HG03095 (cell line): ENCODE results near the gene PCBP3.

Experiments used
- ATAC-seq: cut with Tn5 transposase; IDR thresholded peaks from one replicate; pipeline ENCODE4 v1.9.1; 2021; ENCODE audit warnings: moderate library complexity; ENCODE audit not compliant: unreplicated experiment

Gene PCBP3

DNA sequence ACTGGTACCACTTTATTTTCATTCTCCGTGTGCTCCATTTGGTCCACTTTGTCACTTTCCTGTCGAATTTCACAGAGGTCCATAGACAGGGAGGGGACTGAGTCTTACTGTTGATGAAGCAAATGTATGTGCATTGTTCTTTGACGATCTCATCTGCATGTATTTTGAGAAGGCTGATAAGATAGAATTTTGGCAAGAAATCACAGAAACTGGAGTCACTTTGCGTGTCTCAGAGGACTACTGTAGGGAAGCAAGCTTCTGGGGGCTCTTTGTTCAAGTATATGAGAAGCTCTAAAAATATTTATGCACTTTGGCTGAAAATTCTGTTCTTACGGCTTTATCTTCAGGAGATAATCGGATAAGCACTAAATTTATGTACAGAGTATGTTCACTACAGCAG, 78.1 kb downstream of the PCBP3 start:
- ATAC-seq = no peak

DNA sequence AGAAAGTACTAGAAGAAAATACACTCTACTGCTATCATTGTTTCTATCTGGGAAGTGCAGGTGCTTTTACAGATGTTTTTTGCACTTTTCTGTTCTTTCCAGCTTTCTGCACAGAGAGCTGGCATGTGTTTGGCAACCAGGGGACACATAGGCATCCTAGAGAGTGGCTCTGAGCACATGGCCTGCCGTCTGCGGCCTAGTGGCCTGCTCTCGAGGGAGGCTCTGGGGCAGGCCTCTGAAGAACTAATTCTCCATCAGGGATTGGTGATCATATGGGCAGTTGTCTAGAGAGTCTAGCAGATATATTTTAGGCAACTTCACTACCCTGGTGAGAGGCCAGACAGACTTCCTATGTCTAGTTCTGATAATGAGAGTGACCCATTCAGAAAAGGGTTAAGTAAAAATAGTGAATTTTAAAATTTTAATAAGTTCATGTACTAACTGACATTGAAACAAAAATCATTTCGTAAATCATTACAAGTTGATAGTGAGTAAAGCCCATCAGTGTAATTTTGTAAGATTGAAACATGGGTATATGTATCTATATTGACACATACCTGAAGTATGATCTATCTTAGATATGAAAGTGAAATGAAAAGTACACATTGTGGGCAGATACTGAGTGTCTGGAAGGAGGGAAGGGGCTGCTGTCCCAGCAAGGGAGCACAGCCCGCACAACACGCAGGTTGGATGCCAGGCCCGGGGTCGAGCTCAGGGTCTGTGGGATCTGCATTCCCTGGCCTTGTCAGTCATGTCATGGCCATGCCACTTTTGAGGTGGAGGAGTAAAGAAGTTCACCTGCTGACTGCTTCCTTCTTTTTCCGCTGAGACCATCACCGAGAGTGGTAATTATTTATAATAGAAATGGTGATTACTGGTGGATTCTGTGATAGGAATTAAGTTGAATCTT, 79.8 kb downstream of the PCBP3 start:
- ATAC-seq = no peak

DNA sequence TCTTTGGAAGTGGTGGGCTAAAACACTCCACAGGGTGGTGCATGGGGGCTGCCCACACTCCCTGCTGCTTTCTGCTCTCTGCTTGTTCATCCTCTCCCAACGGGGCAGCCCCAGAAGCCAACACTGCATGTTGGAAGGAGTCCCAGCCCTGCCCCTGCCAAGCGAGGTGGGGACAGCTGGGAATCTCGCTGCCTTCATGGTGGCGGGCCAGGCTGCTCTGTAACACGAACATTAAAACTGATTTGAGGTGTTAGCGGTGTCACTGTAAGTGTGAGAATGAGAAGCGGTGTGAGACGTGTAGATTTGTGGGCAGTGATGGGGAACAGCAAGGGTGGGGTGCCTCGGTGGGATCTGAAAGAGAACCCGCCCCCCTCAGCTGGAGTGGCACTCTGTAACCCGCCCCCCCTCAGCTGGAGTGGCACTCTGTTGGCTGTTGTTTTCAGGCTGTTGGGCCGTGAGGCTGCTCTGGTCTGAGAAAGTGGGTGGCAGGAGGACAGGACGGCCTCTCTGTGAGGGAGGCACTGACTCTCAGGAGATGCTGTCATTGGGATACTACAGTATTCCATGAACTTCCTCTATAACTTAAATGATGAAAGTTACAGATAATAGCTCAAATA, 80.9 kb downstream of the PCBP3 start:
- ATAC-seq = no peak

DNA sequence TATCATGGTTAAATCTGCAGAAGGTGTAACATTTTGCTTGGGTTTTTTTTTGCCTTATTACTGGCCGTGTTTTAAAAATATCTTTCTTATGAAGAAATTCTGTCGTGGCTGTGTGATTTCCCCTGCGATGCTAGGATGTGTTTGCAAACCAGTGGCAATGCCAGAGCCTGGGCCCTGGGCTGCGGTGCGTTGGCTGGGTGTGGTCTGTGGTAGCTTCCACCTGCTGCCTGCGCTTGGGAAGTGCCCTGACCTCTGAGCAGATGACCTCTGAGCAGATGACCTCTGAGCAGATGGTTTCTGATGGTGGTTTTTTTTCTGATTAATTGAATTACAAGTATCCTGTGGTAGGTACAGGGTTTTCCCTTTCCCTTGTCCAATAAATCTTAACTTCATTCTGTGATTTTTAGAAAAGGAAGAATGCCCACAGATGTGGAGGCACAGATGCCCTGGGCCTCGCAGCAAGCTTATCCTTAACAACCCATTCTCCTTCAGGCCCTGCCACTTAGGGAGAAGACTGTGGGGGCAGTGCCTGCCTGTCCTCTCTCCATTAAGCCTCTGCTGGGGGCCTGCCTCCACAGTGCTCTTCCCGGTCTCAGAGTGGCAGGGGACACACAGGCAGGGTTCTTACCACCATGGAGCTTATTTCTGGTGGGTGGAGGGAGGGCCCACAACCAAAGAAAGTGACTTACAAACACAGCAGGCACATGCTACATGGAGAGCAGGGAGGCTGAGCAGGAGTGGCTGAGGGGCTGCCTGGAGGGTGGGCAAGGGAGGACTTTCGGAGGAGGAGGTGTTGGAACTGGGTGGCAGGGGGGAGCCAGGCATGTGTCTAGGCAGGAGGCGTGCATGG, 81.7 kb downstream of the PCBP3 start:
- ATAC-seq = no peak

DNA sequence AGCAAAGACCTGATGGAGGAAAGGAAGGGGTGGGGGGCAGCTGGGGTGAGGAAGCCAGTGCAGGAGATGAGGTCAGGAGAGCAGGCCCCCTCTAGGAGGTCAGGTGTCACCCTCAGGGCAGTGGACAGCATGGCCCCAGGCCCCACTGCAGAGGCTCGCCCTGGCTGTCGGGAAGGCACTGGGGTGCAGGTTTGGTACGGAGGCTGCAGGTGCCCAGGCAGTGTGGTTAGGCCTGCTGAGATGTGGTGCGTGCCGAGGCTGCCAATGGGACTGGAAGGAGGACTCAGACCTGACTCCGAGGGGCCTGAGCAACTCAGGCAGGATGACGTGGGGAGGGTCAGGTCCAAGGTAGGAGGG, 82.3 kb downstream of the PCBP3 start:
- no peak for ATAC-seq

DNA sequence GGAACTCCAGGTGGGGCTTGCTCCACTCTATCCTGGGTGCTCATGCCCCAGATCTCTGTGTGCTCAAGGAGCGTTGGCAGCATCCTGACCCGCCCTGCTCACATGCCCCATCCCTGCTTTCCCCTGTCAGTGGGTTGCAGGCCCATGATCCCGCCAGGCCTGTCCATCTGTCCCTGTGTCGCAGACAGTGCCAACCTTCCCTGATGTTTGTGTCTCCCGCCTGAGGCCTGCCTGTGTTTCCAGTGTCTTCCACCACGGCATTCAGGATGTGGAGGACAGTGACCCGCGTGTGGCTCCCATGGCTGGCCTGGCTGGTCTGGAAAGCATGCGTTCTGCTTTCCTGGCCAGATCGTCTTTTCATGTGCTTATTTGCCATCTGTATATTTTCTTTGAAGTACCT, 82.9 kb downstream of the PCBP3 start:
- ATAC-seq = no peak

DNA sequence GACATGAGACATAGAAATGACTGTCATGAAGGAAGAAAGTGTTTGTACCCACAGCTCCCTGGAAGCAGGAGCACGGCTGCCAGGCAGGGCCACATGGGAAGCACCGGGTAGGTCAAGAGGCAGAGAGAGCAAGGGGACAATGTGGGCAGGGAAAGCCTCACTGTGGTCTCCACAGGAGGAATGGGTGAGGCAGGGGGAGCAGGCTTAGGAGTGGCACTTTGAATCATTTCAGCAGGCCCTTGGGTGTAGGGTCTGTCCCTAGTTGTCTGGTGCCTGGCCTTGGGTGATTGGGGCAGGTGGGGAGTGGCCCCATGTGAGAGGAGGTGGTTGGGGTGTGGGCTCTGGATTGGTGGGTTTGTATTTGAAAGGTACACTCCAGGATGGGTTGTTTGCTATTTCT, 83.9 kb downstream of the PCBP3 start:
- ATAC-seq = no peak

DNA sequence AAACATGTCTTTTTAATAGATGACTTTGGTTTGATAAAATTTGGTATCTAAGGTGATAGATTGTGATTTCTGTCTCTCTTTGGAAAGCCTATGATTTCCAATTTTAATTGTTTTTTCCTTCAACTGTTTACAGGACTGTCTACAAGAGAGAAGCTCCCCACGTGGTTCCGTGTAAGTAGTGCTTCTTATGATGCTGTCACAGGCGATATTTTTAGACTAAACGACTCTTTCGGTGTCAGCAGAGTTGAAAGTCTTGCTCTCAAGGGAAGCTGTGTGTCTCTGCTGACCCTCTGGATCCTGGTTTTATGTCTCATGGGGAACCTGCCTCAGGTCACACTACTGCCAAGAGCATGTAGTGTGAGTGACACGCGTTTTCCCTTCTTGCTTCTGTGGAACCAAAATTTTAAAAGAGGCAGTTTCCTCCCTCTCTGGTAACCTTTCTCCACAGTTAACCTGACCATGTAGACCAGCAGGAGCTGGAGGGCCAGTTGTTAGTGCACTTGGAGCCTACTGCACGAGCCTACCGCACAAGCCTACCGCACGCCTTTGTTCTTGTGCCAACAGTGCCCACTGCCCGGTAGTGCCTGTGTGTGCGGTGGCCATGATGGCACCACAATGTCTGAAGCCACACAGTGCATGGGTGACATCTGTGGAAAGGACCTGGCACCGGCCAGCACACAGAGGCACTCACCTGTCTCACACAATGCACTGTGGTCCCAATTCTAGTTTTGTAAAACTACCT, 91.9 kb downstream of the PCBP3 start:
- ATAC-seq = no peak

DNA sequence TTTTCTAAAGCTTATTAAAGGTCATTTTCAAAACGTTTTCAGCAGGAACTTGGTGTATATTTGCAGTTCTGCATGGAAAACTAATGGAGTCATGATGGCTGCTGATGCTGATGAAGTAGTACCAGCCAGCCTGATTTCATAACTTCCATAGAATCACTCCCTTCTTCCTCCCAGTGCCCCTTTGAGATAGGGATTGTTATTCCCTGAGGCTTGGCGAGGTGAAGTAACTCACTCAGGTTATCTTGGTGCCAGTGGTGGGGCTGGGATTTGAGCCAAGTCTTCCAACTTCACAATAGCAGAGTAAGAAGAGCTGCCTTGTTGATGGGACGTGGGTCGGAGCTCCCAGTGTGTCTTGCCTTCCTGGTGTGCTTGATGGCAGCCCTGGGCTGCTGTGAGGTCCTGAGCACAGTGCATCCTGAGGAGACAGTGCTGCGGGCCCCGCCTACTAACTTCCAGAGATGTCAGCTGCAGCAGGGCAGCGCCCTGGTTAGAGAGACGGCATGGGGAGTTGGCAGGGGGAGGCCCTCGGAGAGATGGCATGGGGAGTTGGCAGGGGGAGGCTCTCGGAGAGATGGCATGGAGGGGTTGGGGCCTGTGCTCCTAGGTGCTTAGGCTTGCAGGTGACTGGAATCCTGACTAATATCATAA, 92.6 kb downstream of the PCBP3 start:
- no peak for ATAC-seq

DNA sequence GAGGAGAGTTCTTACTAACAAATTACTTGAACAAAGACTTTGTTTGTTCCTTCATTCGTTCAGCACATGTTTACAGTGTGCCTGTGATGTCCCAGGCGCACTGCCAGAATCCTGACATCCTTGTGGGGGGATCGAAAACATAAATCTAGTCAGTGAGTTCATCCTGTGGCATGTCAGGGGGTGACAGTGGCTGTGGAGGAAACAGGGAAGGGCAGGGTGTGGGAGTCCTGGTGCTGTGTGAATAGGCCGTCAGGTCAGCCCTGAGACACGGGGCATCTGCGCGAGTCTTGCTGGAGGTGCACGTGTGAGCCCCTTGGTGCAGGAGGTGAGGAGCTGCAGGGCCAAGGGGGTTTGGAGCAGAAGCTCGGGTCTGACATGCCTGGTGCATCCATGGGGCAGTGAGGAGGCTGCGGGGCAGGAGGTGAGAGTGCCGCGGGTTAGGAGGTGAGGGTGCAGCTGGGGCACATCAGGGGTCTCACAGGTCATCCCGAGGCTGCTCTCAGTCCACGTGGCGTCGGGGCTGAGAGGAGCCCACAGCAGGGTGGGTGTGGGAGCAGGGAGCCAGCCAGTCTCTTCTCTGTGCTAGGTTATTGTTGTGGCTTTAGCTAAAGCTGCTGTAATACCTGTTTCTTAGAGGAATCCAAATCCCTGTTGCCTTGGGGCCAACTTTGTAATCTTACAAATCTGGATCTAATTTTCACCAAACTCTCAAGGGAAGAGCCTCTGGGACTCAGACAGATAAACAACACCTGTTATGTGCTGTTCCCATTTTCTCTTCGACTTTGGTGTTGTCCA, 93.4 kb downstream of the PCBP3 start:
- no peak for ATAC-seq

DNA sequence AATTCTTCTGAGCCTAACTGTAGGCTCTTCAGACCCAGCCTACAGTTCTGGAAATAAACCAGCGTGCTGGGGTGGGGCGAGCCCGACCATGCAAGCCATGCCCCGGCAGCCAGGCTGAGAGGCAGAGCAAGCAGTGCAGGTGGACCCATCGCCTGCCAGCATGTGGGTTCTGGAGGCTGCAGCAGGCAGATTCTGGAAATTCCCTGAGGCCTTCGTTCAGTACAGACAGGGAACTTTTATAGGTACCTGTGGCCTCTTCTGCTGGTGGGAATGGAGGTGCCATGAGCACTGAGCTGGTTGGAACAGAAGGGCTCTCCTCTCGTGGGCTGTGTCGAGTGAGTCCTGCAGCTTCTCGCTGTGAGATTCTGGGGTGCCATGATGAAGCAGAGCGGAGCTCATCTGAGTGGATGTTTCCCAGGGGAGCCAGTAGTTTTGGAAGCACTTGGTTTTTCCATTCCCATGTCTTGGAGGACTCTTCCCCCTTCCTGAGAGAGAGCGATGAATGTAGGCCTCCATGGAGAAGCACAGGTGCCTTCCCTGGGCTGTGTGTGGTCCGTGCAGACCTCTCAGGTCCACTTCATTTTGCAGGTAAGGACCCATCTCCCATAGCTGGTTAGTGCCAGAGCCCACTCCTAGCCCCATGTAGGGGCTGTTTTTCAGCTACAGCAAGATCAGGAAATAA, 94.1 kb downstream of the PCBP3 start:
- ATAC-seq = no peak

DNA sequence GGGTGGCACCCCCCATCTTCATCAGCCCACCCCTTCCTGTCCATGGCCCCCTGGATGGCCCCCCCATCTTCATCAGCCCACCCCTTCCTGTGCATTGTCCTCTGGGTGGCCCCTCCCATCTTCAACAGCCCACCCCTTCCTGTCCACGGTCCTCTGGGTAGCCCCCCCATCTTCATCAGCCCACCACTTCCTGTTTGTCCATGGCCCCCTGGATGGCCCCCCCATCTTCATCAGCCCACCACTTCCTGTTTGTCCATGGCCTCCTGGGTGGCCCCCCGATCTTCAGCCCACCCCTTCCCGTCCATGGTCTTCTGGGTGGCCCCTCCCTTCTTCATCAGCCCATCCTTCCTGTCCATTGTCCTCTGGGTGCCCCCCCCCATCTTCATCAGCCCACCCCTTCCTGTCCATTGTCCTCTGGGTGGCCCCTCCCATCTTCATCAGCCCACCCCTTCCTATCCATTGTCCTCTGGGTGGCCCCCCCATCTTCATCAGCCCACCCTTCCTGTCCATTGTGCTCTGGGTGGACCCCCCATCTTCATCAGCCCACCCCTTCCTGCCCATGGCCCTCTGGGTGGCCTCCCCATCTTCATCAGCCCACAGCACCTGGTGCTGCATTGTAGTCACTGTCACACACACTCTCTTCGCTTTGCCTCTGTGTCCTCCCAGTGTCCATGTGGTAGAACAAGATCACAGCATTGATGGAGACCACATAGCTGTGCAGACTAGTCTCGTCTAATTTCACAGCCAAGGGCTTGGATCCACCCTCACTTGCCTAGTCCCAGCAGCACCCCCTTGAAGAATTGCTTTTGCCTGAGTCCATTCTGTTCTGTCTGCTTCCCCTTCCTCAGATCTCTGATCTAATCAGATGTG, 95.9 kb downstream of the PCBP3 start:
- no peak for ATAC-seq

DNA sequence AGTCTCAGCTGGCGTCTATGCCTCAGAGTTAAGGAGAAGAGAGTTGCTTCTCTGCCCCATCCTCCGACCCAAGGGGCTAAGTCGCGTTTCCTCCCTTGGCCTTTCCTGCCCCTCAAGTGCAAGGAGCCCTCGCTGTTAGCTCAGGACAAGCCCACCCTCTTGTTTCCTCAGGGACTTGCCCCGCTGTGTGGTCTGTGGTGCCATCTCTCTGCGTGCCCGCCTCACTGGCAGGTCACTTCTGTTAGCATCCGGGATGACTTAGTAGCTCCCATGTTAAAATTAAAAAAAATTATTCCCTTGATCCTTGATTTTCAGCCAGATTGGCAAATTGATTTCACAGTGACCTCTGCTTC, 96.5 kb downstream of the PCBP3 start:
- ATAC-seq = no peak

DNA sequence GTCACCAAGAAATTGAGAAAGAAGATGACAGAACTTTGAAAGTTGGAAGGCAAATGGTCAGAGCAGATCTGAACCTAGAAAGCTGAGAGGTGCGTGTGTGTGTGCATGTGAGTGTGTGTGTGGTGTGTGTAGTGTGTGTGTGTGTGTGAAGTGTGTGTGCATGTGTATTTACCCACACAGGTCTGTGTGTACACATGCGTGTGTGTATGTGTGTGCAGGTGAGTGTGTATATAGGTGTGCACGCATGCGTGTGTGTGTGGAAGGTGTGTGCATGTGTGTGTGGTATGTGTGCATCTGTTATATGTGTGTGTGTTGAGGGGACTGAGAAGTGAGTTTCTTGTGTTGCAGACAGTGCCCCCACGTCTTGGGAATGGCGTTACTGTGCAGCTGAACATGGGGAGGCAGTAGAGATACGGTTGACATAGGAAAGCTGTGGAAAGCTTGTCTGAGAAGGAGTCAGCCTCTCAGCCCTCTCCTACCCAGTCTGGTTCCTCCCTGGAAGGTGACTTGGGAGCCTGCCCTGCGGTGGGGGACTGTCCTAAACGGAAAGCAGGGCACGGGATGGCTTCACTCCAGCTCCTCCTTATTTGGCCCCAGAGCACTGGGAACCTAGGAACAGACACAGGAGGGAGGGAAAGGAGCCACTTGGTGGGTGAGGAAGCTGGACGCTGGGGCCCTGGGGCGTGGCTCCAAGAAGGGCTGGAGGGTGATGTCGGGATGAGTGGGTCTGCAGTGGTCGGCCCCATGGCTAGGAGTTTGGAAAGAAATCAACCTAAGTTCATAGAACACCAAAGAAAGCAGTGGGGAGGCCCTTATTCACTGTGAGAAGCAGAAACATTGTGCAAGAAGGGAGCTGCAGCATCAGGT, 97.2 kb downstream of the PCBP3 start:
- ATAC-seq = no peak

DNA sequence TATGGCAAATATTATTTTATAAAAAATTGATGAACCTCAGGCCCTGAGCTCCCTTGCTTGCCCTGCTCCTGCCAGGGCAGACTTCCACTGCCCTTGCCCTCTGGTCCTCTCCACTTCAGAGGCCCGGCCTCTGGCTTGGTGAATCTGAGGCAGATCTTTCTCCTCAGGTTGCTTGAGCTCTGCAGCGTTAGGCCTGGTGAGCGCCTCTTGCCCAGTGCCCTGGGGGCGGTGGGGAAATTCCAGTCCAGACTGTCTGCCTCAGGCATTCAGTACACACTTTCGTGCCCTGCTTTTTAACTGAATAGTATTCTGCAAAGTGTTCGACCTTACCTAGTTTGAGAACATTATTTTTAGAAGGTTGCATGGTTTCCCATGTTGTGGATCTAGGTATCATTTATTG, 98.2 kb downstream of the PCBP3 start:
- no peak for ATAC-seq

DNA sequence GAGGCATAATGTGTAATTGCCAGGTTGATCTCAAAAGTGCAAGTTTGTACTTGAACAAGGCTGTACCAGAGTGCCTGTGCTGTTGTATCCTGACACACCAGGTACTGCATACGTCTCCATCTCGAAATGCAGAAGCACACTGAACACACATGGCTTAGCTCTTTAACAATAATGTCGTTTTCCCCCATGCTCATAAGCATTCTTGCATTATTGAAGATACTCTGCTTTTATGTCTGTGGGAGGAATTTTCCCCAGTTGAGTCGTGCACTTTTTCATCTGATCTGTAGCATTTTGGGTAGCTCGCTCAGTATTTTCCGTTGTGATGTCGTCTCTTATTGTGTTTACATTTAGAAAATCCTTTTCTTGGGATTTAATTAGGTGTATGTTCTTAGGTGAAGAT, 98.7 kb downstream of the PCBP3 start:
- ATAC-seq = no peak

DNA sequence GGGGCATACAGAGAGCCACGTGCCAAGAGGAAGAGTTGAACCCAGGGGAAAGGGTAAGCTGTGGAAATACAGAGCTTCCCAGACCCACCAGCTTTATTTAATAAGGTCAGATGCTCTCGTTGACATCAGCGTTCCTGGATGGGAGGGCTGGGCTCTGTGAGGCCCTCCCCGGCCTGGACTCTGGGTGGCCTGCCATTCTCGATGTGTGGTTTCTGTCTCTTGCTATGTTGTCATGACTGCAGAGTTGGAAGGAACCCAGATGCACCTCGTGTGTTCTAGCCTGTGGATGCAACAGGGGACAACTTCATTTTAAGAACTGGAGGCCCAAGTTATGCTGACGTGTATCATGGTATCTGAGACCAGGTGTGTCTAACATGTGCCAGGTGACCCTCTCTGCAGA, 101.7 kb downstream of the PCBP3 start:
- ATAC-seq = no peak
